HepG2 (cell line): ENCODE data around the gene MMRN2. TPM values are rescaled to one million over a fixed set of nuclear protein-coding genes. Genes with fewer than 3 reads are reported as not detected.
A peak's percentile ranks its signal among the peaks of the same experiment; 100 is the strongest.

Experiments
- ATAC-seq: fragments of 200-7000 bp; cut with Tn5 transposase; 3 replicates; pipeline ENCODE4 v1.9.1; 2020; ENCODE audit warnings: mild to moderate bottlenecking, moderate library complexity
- BruUV-seq: library from RNA; stranded (reverse); fragments of 400-500 nt; replicated peaks from 2 replicates; lab custom pipeline; 2021; lab: Mats Ljungman, UMichigan
- CTCF ChIA-PET: fragments of 300-600 bp; formaldehyde crosslinking; extraction: SDS; loops from one replicate; lab custom pipeline; 2021; ENCODE audit warnings: low total read pairs, inconsistent platforms, low intra/inter-chr PET ratio; lab: Yijun Ruan, JAX
- POLR2A ChIA-PET: fragments of 350-600 bp; sonication (Branson Sonifier 250); formaldehyde crosslinking; loops from one replicate; lab custom pipeline; 2020; ENCODE audit warnings: antibody characterized with exemption, inconsistent platforms; lab: Yijun Ruan, JAX
- DNase-seq: peaks from one replicate; pipeline ENCODE4 v3.0.0-alpha.2; 2015; ENCODE audit warnings: low spot score
- FAIRE-seq: peaks from 3 replicates; lab custom pipeline; 2011; peaks lifted over from hg19 to GRCh38; lab: Jason Lieb, UNC
- H2AFZ ChIP-seq: one replicate; pipeline ENCODE4 v1.6.1; 2011; ENCODE audit warnings: low read length, inconsistent platforms
- H3K27ac ChIP-seq: fragments of 300-600 bp; 3 replicates; pipeline ENCODE4 v1.8.0; 2011; ENCODE audit warnings: mixed run types, mild to moderate bottlenecking, mixed read lengths, low read length, inconsistent platforms; ENCODE audit not compliant: insufficient read depth; ENCODE audit errors: extremely low read length
- H3K27me3 ChIP-seq, 2 experiments: fragments of 200-600 bp in 1 of 2; 2 replicates in 1 of 2; 3 replicates in 1 of 2; pipeline versions ENCODE4 v1.6.0 to v1.8.0; 2011; ENCODE audit warnings: low read length in 2 of 2, mild to moderate bottlenecking in 2 of 2, moderate library complexity in 2 of 2, inconsistent platforms in 1 of 2; ENCODE audit not compliant: insufficient read depth in 2 of 2, control insufficient read depth in 1 of 2
- H3K36me3 ChIP-seq, 2 experiments: fragments of 200-600 bp in 1 of 2; replicated peaks in 1 of 2; 2 replicates in 1 of 2; 3 replicates in 1 of 2; pipeline versions ENCODE4 v1.5.1 to v1.8.0; 2011; ENCODE audit warnings: low read length in 2 of 2, inconsistent platforms in 1 of 2; ENCODE audit not compliant: insufficient read depth in 2 of 2, control insufficient read depth in 1 of 2
- H3K4me1 ChIP-seq: 2 replicates; pipeline ENCODE4 v1.5.1; 2012; ENCODE audit warnings: low read length, inconsistent platforms; ENCODE audit not compliant: insufficient read depth
- H3K4me2 ChIP-seq: 2 replicates; pipeline ENCODE4 v1.6.0; 2011; ENCODE audit warnings: low read depth, low read length, inconsistent platforms
- H3K4me3 ChIP-seq, 3 experiments: fragments of 200-600 bp in 1 of 3; sonication (generic), shearing (Covaris generic) in 1 of 3; replicated peaks in 1 of 3; 2 replicates each; pipeline ENCODE4 v1.5.1; 2011 to 2016; ENCODE audit warnings: low read length in 3 of 3, inconsistent platforms in 2 of 3, low read depth in 2 of 3, mild to moderate bottlenecking in 2 of 3, control low read depth in 1 of 3, mixed read lengths in 1 of 3; ENCODE audit not compliant: insufficient read depth in 1 of 3
- H3K79me2 ChIP-seq: one replicate; pipeline ENCODE4 v1.6.1; 2011; ENCODE audit warnings: low read length, inconsistent platforms; ENCODE audit not compliant: insufficient read depth
- H3K9ac ChIP-seq: 2 replicates; pipeline ENCODE4 v1.6.0; 2011; ENCODE audit warnings: mild to moderate bottlenecking, low read depth, low read length, inconsistent platforms; ENCODE audit not compliant: insufficient read depth
- H3K9me3 ChIP-seq: 2 replicates; pipeline ENCODE4 v1.5.1; 2012; ENCODE audit warnings: mild to moderate bottlenecking, low read length
- H4K20me1 ChIP-seq: 2 replicates; pipeline ENCODE4 v1.6.0; 2011; ENCODE audit warnings: inconsistent platforms, mild to moderate bottlenecking, low read length, moderate library complexity; ENCODE audit not compliant: insufficient read depth
- ATAD3A ChIP-seq: sonication (generic); formaldehyde crosslinking; IDR thresholded peaks from 2 replicates; pipeline ENCODE4 v1.4.0; 2020; ENCODE audit warnings: missing genetic modification reagents
- ATF7-NPFF ChIP-seq: sonication (generic); formaldehyde crosslinking; IDR thresholded peaks from 2 replicates; pipeline ENCODE4 v1.8.1; 2023; ENCODE audit warnings: mild to moderate bottlenecking, low read depth, missing genetic modification reagents, moderate library complexity
- CREB1 ChIP-seq, 2 experiments: fragments of 450-650 bp in 1 of 2; IDR thresholded peaks; 2 replicates each; pipeline ENCODE4 v1.6.1; 2016 to 2017; ENCODE audit warnings: control low read depth in 1 of 2, mild to moderate bottlenecking in 1 of 2, missing compliant biosample characterization in 1 of 2, missing genetic modification characterization in 1 of 2
- FOXC1 ChIP-seq: sonication (generic); formaldehyde crosslinking; IDR thresholded peaks from 2 replicates; pipeline ENCODE4 v1.8.0; 2022; ENCODE audit warnings: mild to moderate bottlenecking, missing genetic modification reagents, borderline replicate concordance
- FOXM1 ChIP-seq: sonication (generic); formaldehyde crosslinking; IDR thresholded peaks from 2 replicates; pipeline ENCODE4 v1.5.0; 2020; ENCODE audit warnings: missing genetic modification reagents
- IKZF5 ChIP-seq: IDR thresholded peaks from 2 replicates; pipeline ENCODE4 v1.6.1; 2018; ENCODE audit warnings: missing genetic modification reagents, mild to moderate bottlenecking, missing compliant biosample characterization
- KLF15 ChIP-seq: sonication (generic); formaldehyde crosslinking; IDR thresholded peaks from 2 replicates; pipeline ENCODE4 v1.8.1; 2023; ENCODE audit warnings: borderline replicate concordance, mild to moderate bottlenecking, inconsistent platforms, missing genetic modification reagents, mixed read lengths
- NR3C1 ChIP-seq: sonication (generic); formaldehyde crosslinking; IDR thresholded peaks from 2 replicates; pipeline ENCODE4 v1.4.0; 2020; ENCODE audit warnings: missing genetic modification reagents
- SMARCC2 ChIP-seq: fragments of 450-650 bp; IDR thresholded peaks from 2 replicates; pipeline ENCODE4 v1.6.1; 2017; ENCODE audit warnings: antibody characterized with exemption, mild to moderate bottlenecking
- U2AF1 ChIP-seq: fragments of 200-400 bp; formaldehyde crosslinking; optimal IDR thresholded peaks from 2 replicates; pipeline ENCODE3; 2017; ENCODE audit warnings: mild to moderate bottlenecking, low read depth, low read length
- ZBTB1 ChIP-seq: sonication (generic); formaldehyde crosslinking; IDR thresholded peaks from 2 replicates; pipeline ENCODE4 v1.4.0; 2020; ENCODE audit warnings: missing genetic modification reagents, borderline replicate concordance
- ZNF101 ChIP-seq: sonication (generic); formaldehyde crosslinking; IDR thresholded peaks from 2 replicates; pipeline ENCODE4 v1.4.0; 2020; ENCODE audit warnings: mild to moderate bottlenecking, low read depth, missing genetic modification reagents, borderline replicate concordance
- ZNF546 ChIP-seq: sonication (generic); formaldehyde crosslinking; conservative IDR thresholded peaks from 2 replicates; pipeline ENCODE4 v1.8.1; 2023; ENCODE audit warnings: mild to moderate bottlenecking, missing genetic modification reagents
- ZNF740 ChIP-seq: sonication (generic); formaldehyde crosslinking; IDR thresholded peaks from 2 replicates; pipeline ENCODE4 v1.4.0; 2020; ENCODE audit warnings: missing genetic modification reagents
- WGBS: methylation state at CpG from one replicate; pipeline ENCODE4 v1.1.6; 2017; ENCODE audit warnings: low lambda C conversion rate; 5-methylcytosine and 5-hydroxymethylcytosine counted together
- in situ Hi-C: cut with HindIII; loops from 2 replicates; pipeline ENCODE4 v1.10.0; 2017; ENCODE audit warnings: low pct_unique_long_range_greater_than_20kb; ENCODE audit not compliant: extremely low pct_ligation_motif_present
- intact Hi-C: fragments of 100-400 bp; cut with micrococcal nuclease; formaldehyde crosslinking; loops from one replicate; pipeline ENCODE4 v1.10.0; 2022; ENCODE audit not compliant: unreplicated experiment
- polyA plus RNA-seq, 8 experiments: library from polyadenylated mRNA; depleted of rRNA in 3 of 8; stranded (reverse) in 7 of 8; unstranded in 1 of 8; fragments of >200 nt; fragmentation: Illumina TruSeq in 4 of 8; extraction: Trizol in 4 of 8; gene quantifications; 2 replicates each; pipeline versions ENCODE4 v1.2.1 to v1.2.3, GENCODE V29; 2011 to 2016; ENCODE audit warnings: low read depth in 4 of 8, missing spikeins in 1 of 8, mixed read lengths in 1 of 8; ENCODE audit not compliant: insufficient read depth in 1 of 8
- total RNA-seq, 5 experiments: library from RNA; depleted of rRNA; stranded (reverse); fragments of >200 nt; fragmentation: Illumina TruSeq; extraction: Trizol; gene quantifications; 2 replicates each; pipeline ENCODE4 v1.2.3, GENCODE V29; 2016; ENCODE audit warnings: low read depth in 1 of 5

The MMRN2 gene
- total and polyA plus RNA-seq, 2 of the 13 experiments (the other 11 are each of a cell fraction or from before 2014, with no cell fraction given): 0.04 TPM; not detected in 1

GRCh38 chr10:86970982-86971231 lies 13.5 kb upstream of the MMRN2 start (continued):
- TF ChIP-seq KLF15 (CRISPR knock-in tag) (no peak), IKZF5 (no peak)

- H3K27ac ChIP-seq: no peak overlapping the region
- WGBS: 41% methylated on average over 23 of the region's 30 CpGs
- no TSS peak for BruUV-seq
- no peak overlapping the region for H3K9ac ChIP-seq
- H3K9me3 ChIP-seq: no peaks in the 10 kb centered on the region
- H3K4me1 ChIP-seq: peaks cover 28% of the 10 kb centered on the region
- FAIRE-seq (no peak), ATAC-seq (peak; percentile 6), DNase-seq (no peak)
- H3K4me3 ChIP-seq: peak overlapping the region in 1 of 3 experiments; percentile 8; a peak in 1 of 6 replicates
- in situ Hi-C loops (no loop called here), intact Hi-C loops (no loop called here)
- peaks cover 5 to 52% of the 10 kb centered on the region in 2 experiments; a peak in 3 of 5 replicates for H3K27me3 ChIP-seq
- no peaks in the 10 kb centered on the region for H4K20me1 ChIP-seq
- ChIA-PET POLR2A (no interaction called here), CTCF (no interaction called here)
- no peak overlapping the region for H2AFZ ChIP-seq
- no peaks in the 10 kb centered on the region for H3K79me2 ChIP-seq
- no peak for TF ChIP-seq U2AF1
- no peak for TF ChIP-seq ATAD3A
- no peak for TF ChIP-seq ZNF546 (CRISPR knock-in tag)
- TF ChIP-seq FOXC1: no peak
- TF ChIP-seq ZNF740: no peak
- TF ChIP-seq ZNF101 (CRISPR knock-in tag): no peak
- no peak for TF ChIP-seq ZBTB1 (CRISPR knock-in tag)
- TF ChIP-seq CREB1 (IDR thresholded peaks at IDR 0.05): no peak
- no peak for TF ChIP-seq CREB1 (CRISPR knock-in tag; IDR thresholded peaks at IDR 0.05)
- TF ChIP-seq SMARCC2: no peak
- TF ChIP-seq ATF7-NPFF (CRISPR knock-in tag): no peak
- TF ChIP-seq FOXM1 (CRISPR knock-in tag): no peak
- TF ChIP-seq NR3C1: no peak
- no peaks in the 10 kb centered on the region for H3K36me3 ChIP-seq
- peak overlapping the region; percentile 33; the same call in 1 of the 2 replicates for H3K4me2 ChIP-seq
Measured at GRCh38 chr10:86970162-86970981, 13.0 kb upstream of the MMRN2 start.
